T-helper 1 cell (primary cell): ENCODE results near the gene UPK1A.
A peak's percentile ranks its signal among the peaks of the same experiment; 100 is the strongest.

Source experiments
- DNase-seq, 5 donors: peaks; one replicate each; pipeline ENCODE4 v3.0.0-alpha.2; 2012 to 2020
- total RNA-seq, 4 donors: gene quantifications; one replicate each; lab custom pipeline; 2026; lab: John Stamatoyannopoulos, UW

Gene UPK1A
- 0 to 0.15 (median 0.04) reads per million in 4 donors for total RNA-seq

GRCh38 chr19:35666251-35666913 lies at the start of gene UPK1A:
TSS of gene UPK1A (plus strand) at chr19:35666517. CDS start at chr19:35666813, 296 bp downstream.
- no peak for DNase-seq

GRCh38 chr19:35618857-35619256 lies 47.5 kb upstream of the UPK1A start:
- no peak for DNase-seq

- no peak for DNase-seq
These were observed 46.9 kb upstream of the UPK1A start for GRCh38 chr19:35619290-35619923.

GRCh38 chr19:35620001-35620400 lies 46.3 kb upstream of the UPK1A start:
- no peak for DNase-seq

GRCh38 chr19:35621708-35622107 lies 44.6 kb upstream of the UPK1A start:
- no peak for DNase-seq

- no peak for DNase-seq
These were observed 43.6 kb upstream of the UPK1A start for GRCh38 chr19:35622750-35623149.

- no peak for DNase-seq
These were observed 42.8 kb upstream of the UPK1A start for GRCh38 chr19:35623327-35624010.

- DNase-seq: no peak
These were observed 38.1 kb upstream of the UPK1A start for GRCh38 chr19:35628264-35628564.

GRCh38 chr19:35628565-35629331 lies 37.6 kb upstream of the UPK1A start, which contains the start of gene RBM42:
TSS of gene RBM42 (plus strand) at chr19:35629036. CDS start at chr19:35629154, 118 bp downstream.
- peak; percentile 86 to 99 (median 92) for DNase-seq

- no peak for DNase-seq
These were observed 37.0 kb upstream of the UPK1A start for GRCh38 chr19:35629332-35629633.

GRCh38 chr19:35633727-35634440 lies 32.4 kb upstream of the UPK1A start:
- no peak for DNase-seq

- DNase-seq: no peak
These were observed 29.7 kb upstream of the UPK1A start for GRCh38 chr19:35636651-35637050.

- no peak for DNase-seq
These were observed 29.2 kb upstream of the UPK1A start for GRCh38 chr19:35637165-35637564.

GRCh38 chr19:35639321-35639639 lies 27.0 kb upstream of the UPK1A start:
- no peak for DNase-seq

- DNase-seq: no peak
These were observed 26.5 kb upstream of the UPK1A start for GRCh38 chr19:35639863-35640262.

- peak in 2 of 5 donors; percentile 32 to 48 for DNase-seq
These were observed 24.7 kb upstream of the UPK1A start, which contains the start of gene ETV2 for GRCh38 chr19:35641515-35642151. TSS of gene ETV2 (plus strand) at chr19:35641745. CDS start at chr19:35642461, 716 bp downstream.

GRCh38 chr19:35642312-35642711 lies 24.0 kb upstream of the UPK1A start:
- no peak for DNase-seq

GRCh38 chr19:35642798-35643254 lies 23.5 kb upstream of the UPK1A start:
- no peak for DNase-seq

- peak; percentile 65 to 88 (median 75) for DNase-seq
These were observed 22.8 kb upstream of the UPK1A start for GRCh38 chr19:35643255-35644205.

- DNase-seq: peak; percentile 93 to 99 (median 95)
These were observed 21.9 kb upstream of the UPK1A start for GRCh38 chr19:35644206-35644986.
